ENCODE measurements around the gene ROS1.
A peak's percentile ranks its signal among the peaks of the same experiment; 100 is the strongest.

The ROS1 gene

DNA sequence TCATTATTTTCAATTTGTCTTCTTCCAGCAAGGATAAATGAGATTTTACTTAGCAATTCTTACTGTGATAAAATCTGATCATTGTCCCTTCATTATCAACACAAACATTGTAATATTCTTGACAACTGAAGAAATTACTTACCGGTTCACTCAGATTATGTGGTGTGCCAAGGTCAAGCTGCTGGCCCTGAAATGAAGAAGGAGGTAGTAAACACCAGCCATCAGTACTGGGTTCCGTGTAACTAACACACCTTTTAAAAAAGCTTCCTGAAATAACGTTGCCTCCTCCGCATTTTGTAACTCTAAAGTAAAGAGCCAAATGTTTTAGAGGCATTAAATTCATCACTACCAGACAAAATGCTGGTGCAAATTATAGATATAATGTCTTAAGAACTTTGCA, 7.4 kb downstream of the ROS1 start:
- no peak for DNase-seq (ENCODE audit: low read depth)
- no peak overlapping the region for H3K4me3 ChIP-seq (ENCODE audit: low read depth, low read length)
- TF ChIP-seq POLR2A (IDR thresholded peaks at IDR 0.05; ENCODE audit: extremely low read depth, insufficient read length) (no peak), MAX (IDR thresholded peaks at IDR 0.05; ENCODE audit: low read depth, low read length) (no peak), CTCF (IDR thresholded peaks at IDR 0.05; ENCODE audit: low read depth, low read length) (no peak), MYC (IDR thresholded peaks at IDR 0.05; ENCODE audit: low read depth, low read length) (no peak)

- no peak for DNase-seq (ENCODE audit: low read depth)
- TF ChIP-seq MAX (IDR thresholded peaks at IDR 0.05; ENCODE audit: low read depth, low read length) (no peak), CTCF (IDR thresholded peaks at IDR 0.05; ENCODE audit: low read depth, low read length) (no peak), MYC (IDR thresholded peaks at IDR 0.05; ENCODE audit: low read depth, low read length) (no peak), POLR2A (IDR thresholded peaks at IDR 0.05; ENCODE audit: extremely low read depth, insufficient read length) (no peak)
- H3K4me3 ChIP-seq (ENCODE audit: low read depth, low read length), result no peak overlapping the region
Observed at GRCh38 chr6:117417851-117418250, 7.9 kb downstream of the ROS1 start.

- TF ChIP-seq CTCF (IDR thresholded peaks at IDR 0.05; ENCODE audit: low read depth, low read length) (no peak), MYC (IDR thresholded peaks at IDR 0.05; ENCODE audit: low read depth, low read length) (no peak), POLR2A (IDR thresholded peaks at IDR 0.05; ENCODE audit: extremely low read depth, insufficient read length) (no peak), MAX (IDR thresholded peaks at IDR 0.05; ENCODE audit: low read depth, low read length) (no peak)
- DNase-seq (ENCODE audit: low read depth), result no peak
- no peak overlapping the region for H3K4me3 ChIP-seq (ENCODE audit: low read depth, low read length)
Observed at GRCh38 chr6:117414770-117415169, 11.0 kb downstream of the ROS1 start.

DNA sequence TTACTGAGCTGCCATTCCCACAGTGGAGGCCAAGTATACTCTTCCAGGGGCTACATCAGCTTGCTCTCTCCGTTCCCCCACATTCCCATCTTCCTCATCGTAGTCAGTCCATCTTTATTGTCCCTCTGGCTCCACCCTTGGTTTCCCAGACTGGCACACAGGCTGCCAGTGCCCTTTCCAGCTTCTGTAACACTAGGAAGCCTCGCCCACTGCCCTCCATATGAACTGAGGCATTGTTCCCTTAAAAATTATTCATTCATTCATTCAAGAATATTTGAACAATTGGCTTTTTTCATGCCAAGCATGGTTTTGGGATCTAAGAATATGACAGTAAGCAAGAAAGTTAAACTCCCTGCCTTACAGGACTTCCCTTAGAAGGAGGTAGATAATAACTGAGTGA, 14.3 kb downstream of the ROS1 start:
- no peak for TF ChIP-seq POLR2A (IDR thresholded peaks at IDR 0.05; ENCODE audit: extremely low read depth, insufficient read length)
- H3K4me3 ChIP-seq (ENCODE audit: low read depth, low read length), result no peak overlapping the region
- DNase-seq (ENCODE audit: low read depth), result no peak

DNA sequence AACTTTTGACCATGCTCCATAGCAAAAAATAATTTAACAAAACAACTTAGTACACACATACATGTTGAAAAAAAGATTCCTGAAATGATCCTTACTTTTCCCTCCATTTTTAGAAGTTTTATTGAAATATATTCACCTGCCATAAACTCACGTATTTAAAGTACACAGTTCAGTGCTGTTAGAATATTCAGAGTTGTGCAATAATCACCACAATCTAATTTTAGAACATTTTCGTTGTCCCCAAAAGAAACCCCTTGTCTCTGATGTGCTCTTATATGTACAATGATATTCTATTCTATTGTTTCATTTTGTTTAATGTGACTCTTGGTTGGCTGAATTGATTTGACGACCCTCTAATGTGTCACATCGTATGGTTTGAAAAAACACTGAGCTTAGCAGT, 15.9 kb downstream of the ROS1 start:
- no peak for TF ChIP-seq POLR2A (IDR thresholded peaks at IDR 0.05; ENCODE audit: extremely low read depth, insufficient read length)
- TF ChIP-seq MAX (IDR thresholded peaks at IDR 0.05; ENCODE audit: low read depth, low read length), result no peak
- DNase-seq (ENCODE audit: low read depth), result peak; percentile 34

GRCh38 chr6:117409420-117409819, 16.3 kb downstream of the ROS1 start:
- DNase-seq (ENCODE audit: low read depth), result peak; percentile 81
- TF ChIP-seq CTCF (IDR thresholded peaks at IDR 0.05; ENCODE audit: low read depth, low read length) (no peak), MAX (IDR thresholded peaks at IDR 0.05; ENCODE audit: low read depth, low read length) (no peak), MYC (IDR thresholded peaks at IDR 0.05; ENCODE audit: low read depth, low read length) (no peak), POLR2A (IDR thresholded peaks at IDR 0.05; ENCODE audit: extremely low read depth, insufficient read length) (no peak)
- H3K4me3 ChIP-seq (ENCODE audit: low read depth, low read length), result no peak overlapping the region

More for the DNA sequence above, 15.9 kb downstream of the ROS1 start:
- H3K4me3 ChIP-seq (ENCODE audit: low read depth, low read length), result no peak overlapping the region

GRCh38 chr6:117404548-117404947, 21.2 kb downstream of the ROS1 start:
- H3K4me3 ChIP-seq (ENCODE audit: low read depth, low read length), result no peak overlapping the region
- DNase-seq (ENCODE audit: low read depth), result no peak
- TF ChIP-seq MAX (IDR thresholded peaks at IDR 0.05; ENCODE audit: low read depth, low read length), result no peak
- no peak for TF ChIP-seq CTCF (IDR thresholded peaks at IDR 0.05; ENCODE audit: low read depth, low read length)
- TF ChIP-seq MYC (IDR thresholded peaks at IDR 0.05; ENCODE audit: low read depth, low read length), result no peak
- no peak for TF ChIP-seq POLR2A (IDR thresholded peaks at IDR 0.05; ENCODE audit: extremely low read depth, insufficient read length)

Data from NB4 (cell line).